Thymus (tissue), 11 donors: ENCODE results near the gene UCP3. TPM values are rescaled to one million over a fixed set of nuclear protein-coding genes. Genes with fewer than 3 reads are reported as not detected.

Experiments
- DNase-seq, 9 donors: peaks; one replicate each; pipeline ENCODE4 v3.0.0-alpha.2; 2013; ENCODE audit warnings: low spot score in 9 of 9, low read depth in 6 of 9, missing footprints in 1 of 9
- H3K27ac ChIP-seq, 2 donors: one replicate each; pipeline ENCODE4 v1.5.1; 2013; ENCODE audit warnings: control low read depth in 1 of 2, low read depth in 1 of 2, low read length in 1 of 2, mild to moderate bottlenecking in 1 of 2, moderate library complexity in 1 of 2
- H3K27me3 ChIP-seq, 2 donors: one replicate each; pipeline ENCODE4 v1.5.1; 2013; ENCODE audit warnings: low read length in 1 of 2; ENCODE audit not compliant: control insufficient read depth in 2 of 2, insufficient read depth in 1 of 2
- H3K36me3 ChIP-seq, 2 donors: one replicate each; pipeline ENCODE4 v1.5.1; 2013; ENCODE audit warnings: low read length in 1 of 2, mild to moderate bottlenecking in 1 of 2, moderate library complexity in 1 of 2; ENCODE audit not compliant: control insufficient read depth in 2 of 2, insufficient read depth in 2 of 2
- H3K4me1 ChIP-seq, 2 donors: one replicate each; pipeline ENCODE4 v1.5.1; 2013; ENCODE audit warnings: low read length in 2 of 2; ENCODE audit not compliant: control insufficient read depth in 2 of 2, insufficient read depth in 2 of 2
- H3K4me3 ChIP-seq, 2 donors: one replicate each; pipeline ENCODE4 v1.5.1; 2013; ENCODE audit warnings: low read length in 2 of 2, control low read depth in 1 of 2, mild to moderate bottlenecking in 1 of 2
- H3K9me3 ChIP-seq, 2 donors: one replicate each; pipeline ENCODE4 v1.5.1; 2013; ENCODE audit warnings: low read length in 1 of 2, mild to moderate bottlenecking in 1 of 2; ENCODE audit not compliant: control insufficient read depth in 2 of 2, insufficient read depth in 1 of 2
- WGBS: extraction: QIAGEN DNeasy Blood & Tissue Kit; methylation state at CpG from one replicate; pipeline ENCODE4 v1.1.7; 2013; 5-methylcytosine and 5-hydroxymethylcytosine counted together
- polyA plus RNA-seq: library from polyadenylated mRNA; stranded (reverse); fragments of 200-250 nt; gene quantifications from one replicate; pipeline ENCODE4 v1.2.3, GENCODE V29; 2013
- total RNA-seq: library from RNA; stranded (reverse); fragments of 120-200 nt; gene quantifications from one replicate; pipeline ENCODE4 v1.2.4, GENCODE V29; 2013
- donor health status: healthy.

UCP3 gene
- total and polyA plus RNA-seq, 2 donors = 0.90 to 2.1 TPM

DNA sequence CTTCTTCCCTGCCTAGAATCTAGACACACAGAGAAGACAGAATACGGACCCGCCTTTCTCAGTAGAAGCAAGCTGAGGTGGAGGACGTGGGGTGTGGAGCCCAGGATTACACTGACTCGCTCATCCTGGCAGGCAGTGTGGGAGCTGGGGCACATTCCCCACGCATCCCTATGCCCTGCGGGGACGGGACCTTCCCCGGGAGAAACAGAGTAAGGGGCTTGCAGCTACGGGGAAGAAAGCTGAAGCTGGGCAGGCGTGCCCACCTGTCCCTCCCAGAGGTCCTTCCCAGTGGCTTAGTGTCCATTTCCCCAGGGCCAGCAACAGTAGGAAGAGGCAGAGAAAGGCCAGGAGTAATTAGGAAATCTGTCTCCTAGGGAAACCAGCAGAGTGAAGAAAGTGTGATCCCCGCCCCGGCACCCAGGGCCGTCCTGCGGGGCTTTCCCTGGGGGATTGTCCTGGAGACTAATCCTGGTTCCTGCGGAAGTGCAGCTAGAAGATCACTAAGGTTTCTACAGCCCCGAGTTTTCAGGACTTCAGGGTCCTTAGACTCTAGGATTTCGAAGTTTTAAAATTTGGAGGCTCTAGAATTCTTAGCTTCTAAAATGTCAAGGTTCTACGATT, 50.3 kb downstream of the UCP3 start:
- no peaks in the 10 kb centered on the region for H3K36me3 ChIP-seq
- no peaks in the 10 kb centered on the region for H3K4me1 ChIP-seq
- H3K27me3 ChIP-seq = peaks cover 0 to 10% of the 10 kb centered on the region in 2 donors
- DNase-seq = no peak
- no peak overlapping the region for H3K4me3 ChIP-seq
- no peaks in the 10 kb centered on the region for H3K9me3 ChIP-seq
- 95% methylated on average over 18 of the region's 18 CpGs for WGBS
- H3K27ac ChIP-seq = no peak overlapping the region

DNA sequence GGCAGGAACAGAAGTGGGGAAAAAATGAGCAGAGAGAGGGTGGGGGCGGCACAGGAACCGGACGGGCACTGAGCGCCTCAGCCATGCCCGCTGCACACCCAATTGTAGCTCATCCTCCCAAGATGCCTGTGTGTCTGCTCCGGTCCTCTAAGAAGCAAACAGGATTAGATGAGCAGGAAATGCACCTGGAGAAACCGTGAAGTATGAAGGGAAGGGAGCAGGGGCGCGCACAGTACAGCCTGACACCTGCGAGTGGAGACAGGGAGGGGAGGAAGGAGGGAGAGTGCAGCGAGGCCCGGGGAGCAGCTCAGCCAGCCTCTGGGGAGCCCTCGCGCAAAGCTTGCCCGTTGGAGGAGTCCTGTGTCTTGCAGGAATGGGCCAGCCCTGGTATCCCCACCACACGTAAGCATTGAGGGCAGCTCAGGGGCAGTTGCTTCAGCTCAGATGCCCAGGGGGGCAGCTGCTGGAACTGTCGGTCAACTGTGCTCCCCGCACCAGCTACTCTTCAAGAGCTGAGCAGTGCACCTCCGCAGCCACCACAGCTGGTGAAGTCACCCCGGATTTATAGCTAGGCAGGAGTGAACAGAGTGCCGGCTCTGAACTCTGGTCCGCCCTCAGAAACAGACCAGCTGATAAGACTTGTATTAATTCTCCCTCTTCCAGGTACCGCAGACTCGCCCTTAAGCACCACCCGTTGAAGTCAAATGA, 51.1 kb downstream of the UCP3 start:
- 65% methylated on average over 25 of the region's 25 CpGs for WGBS
- H3K27ac ChIP-seq = no peak overlapping the region
- DNase-seq = no peak
- H3K27me3 ChIP-seq = peaks cover 0 to 10% of the 10 kb centered on the region in 2 donors
- no peak overlapping the region for H3K4me3 ChIP-seq
- no peaks in the 10 kb centered on the region for H3K9me3 ChIP-seq
- no peaks in the 10 kb centered on the region for H3K36me3 ChIP-seq
- H3K4me1 ChIP-seq = no peaks in the 10 kb centered on the region

DNA sequence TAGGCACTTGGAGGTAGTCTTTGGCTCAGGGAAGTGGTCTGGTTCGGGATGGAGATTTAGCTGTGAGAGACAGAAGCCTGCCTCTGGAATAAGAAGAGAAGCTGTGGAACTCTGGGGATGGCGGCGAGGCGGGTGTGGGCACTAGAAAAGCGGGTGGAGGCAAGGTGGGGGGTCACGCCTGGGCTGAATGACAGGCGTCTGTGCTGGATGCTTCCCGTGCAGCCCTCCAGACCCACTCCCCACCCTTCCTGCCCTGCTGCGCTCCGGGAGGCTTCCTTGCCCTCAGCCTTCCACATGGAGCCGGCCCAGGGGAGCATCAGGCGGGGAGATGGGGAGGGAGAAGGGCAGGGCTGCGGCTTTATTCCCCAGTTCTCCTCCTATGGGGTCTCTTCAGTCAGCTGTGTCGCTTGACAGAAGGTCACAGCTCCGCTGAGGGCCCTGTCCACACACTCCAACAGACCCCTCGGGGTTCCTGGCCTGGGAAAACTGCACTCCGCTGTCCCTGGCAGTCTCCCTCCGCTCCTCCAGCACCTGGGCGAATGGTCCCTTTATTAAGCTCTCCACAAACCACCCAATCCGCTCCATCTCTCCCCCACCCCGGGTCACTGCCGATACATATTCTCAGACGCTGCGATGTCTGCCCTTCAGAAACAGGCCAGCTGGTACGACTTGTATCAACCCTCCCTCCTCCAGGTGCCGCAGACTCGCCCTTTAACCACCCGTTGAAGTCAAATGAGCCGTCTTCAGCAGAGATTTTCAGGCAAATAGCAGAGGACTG, 51.8 kb downstream of the UCP3 start:
- Histone ChIP-seq H3K27me3 (peaks cover 0 to 10% of the 10 kb centered on the region in 2 donors), H3K4me1 (no peaks in the 10 kb centered on the region), H3K4me3 (no peak overlapping the region), H3K36me3 (no peaks in the 10 kb centered on the region), H3K27ac (no peak overlapping the region), H3K9me3 (no peaks in the 10 kb centered on the region)
- WGBS = 50% methylated on average over 29 of the region's 29 CpGs
- no peak for DNase-seq

DNA sequence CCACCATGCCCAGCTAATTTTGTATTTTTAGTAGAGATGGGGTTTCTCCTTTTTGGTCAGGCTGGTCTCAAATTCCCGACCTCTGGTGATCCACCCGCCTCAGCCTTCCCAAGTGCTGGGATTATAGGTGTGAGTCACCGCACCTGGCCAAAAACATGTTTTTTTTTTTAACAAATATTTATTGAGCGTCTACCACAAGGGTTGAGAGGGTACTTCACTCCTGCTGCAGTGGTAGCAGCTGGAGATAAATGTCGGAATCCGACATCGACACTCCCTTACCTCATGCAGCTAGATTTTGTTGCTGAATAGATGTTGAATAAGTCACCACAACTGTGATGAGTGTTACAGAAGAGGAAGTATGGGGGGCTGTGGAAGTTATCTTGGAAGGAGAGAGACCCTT, 57.1 kb downstream of the UCP3 start:
- peaks cover 0 to under 1% of the 10 kb centered on the region in 2 donors for H3K27me3 ChIP-seq
- no peaks in the 10 kb centered on the region for H3K4me1 ChIP-seq
- H3K4me3 ChIP-seq = no peak overlapping the region
- WGBS = 96% methylated on average over 7 of the region's 7 CpGs
- no peaks in the 10 kb centered on the region for H3K36me3 ChIP-seq
- no peak for DNase-seq
- H3K27ac ChIP-seq = no peak overlapping the region
- H3K9me3 ChIP-seq = no peaks in the 10 kb centered on the region

DNA sequence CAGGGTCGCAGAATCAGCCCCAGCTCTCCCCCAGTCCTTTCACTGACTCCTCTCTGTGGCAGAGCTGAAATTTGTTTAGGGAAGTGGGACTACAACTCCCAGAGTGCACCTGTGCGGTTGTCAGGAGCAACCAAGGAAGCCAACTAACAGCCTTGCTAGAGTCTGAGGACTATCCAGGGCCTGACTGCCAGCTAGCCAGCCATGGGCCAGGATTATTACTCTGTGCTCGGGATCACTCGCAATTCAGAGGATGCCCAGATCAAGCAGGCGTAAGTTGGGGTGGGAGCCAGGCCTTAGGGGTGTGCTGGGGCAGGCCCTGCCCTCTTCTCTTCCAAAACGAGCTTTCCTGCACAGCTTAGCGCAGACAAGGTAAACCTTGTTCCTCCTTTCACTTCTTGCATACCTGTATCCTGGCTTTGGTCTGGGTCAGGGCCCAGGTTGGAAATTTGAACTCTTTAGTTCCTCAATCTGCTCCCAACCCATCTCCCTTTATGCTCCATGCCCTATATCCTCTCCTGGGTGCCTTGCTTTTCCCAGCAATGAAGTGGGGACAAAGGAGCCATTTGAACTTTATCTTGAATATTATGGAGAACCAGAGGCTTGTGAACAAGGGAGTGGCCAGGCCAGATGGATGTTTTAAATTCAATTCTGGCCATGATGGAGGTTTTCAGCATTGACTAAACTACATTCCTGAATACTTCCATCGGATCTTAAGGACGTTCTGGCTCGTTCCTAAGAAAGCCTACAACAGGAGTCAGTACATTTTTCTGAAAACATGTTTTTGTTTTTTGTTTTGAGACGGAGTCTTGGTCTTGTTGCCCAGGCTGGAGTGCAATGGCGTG, 57.8 kb downstream of the UCP3 start, which contains the start of gene DNAJB13:
Gene DNAJB13, plus strand, starts transcription at position 158 of the 842 bp plus-strand sequence. Its CDS starts 44 bp downstream, at position 202.
- no peaks in the 10 kb centered on the region for H3K4me1 ChIP-seq
- H3K4me3 ChIP-seq = no peak within 1 kb of the TSS
- peak in 2 of 9 donors; percentile 55 to 64 for DNase-seq
- no peaks in the 10 kb centered on the region for H3K36me3 ChIP-seq
- no peak within 1 kb of the TSS for H3K27ac ChIP-seq
- no peaks in the 10 kb centered on the region for H3K27me3 ChIP-seq
- WGBS = 96% methylated on average over 12 of the region's 12 CpGs
- no peaks in the 10 kb centered on the region for H3K9me3 ChIP-seq

Other genes with a start within 250 kb of the UCP3 start
- 48.9 TPM for gene RAB6A, start 248.0 kb downstream of the UCP3 start, total RNA-seq
- 64.4 TPM for gene RAB6A, start 248.0 kb downstream of the UCP3 start, polyA plus RNA-seq
- 66.6 TPM for gene MRPL48, start 221.2 kb downstream of the UCP3 start, total RNA-seq
- gene MRPL48, start 221.2 kb downstream of the UCP3 start, polyA plus RNA-seq = 43.7 TPM
- 58.3 TPM for gene COA4, start 132.2 kb downstream of the UCP3 start, total RNA-seq
- gene COA4, start 132.2 kb downstream of the UCP3 start, polyA plus RNA-seq = 60.5 TPM
- gene PAAF1, start 132.1 kb downstream of the UCP3 start, total RNA-seq = 9.5 TPM
- 24.7 TPM for gene PAAF1, start 132.1 kb downstream of the UCP3 start, polyA plus RNA-seq
- gene DNAJB13, start 58.1 kb downstream of the UCP3 start, total RNA-seq = 0.24 TPM
- 0.30 TPM for gene DNAJB13, start 58.1 kb downstream of the UCP3 start, polyA plus RNA-seq
- gene UCP2, start 26.2 kb downstream of the UCP3 start, total RNA-seq = 31.4 TPM
- 119 TPM for gene UCP2, start 26.2 kb downstream of the UCP3 start, polyA plus RNA-seq
- gene C2CD3, start 161.9 kb upstream of the UCP3 start, total RNA-seq = 13.6 TPM
- 12.2 TPM for gene C2CD3, start 161.9 kb upstream of the UCP3 start, polyA plus RNA-seq
- 19.7 TPM for gene PPME1, start 162.2 kb upstream of the UCP3 start, total RNA-seq
- 19.8 TPM for gene PPME1, start 162.2 kb upstream of the UCP3 start, polyA plus RNA-seq